ENCODE data around the gene UGP2.

The UGP2 gene

GRCh38 chr2:63866009-63866709, 24.5 kb downstream of the UGP2 start:
- peaks cover 28% of the 10 kb centered on the region for H3K4me1 ChIP-seq (ENCODE audit: low read depth, poor library complexity, severe bottlenecking)
- no peak overlapping the region for H2AFZ ChIP-seq (ENCODE audit: low read depth)
- H4K20me1 ChIP-seq (ENCODE audit: insufficient read depth) = no peaks in the 10 kb centered on the region
- TF ChIP-seq CTCF (conservative IDR thresholded peaks at IDR 0.05; ENCODE audit: low read depth, low read length) = no peak
- H3K27ac ChIP-seq = peak overlapping the region; percentile 43
- H3K27me3 ChIP-seq (ENCODE audit: insufficient read depth, low read depth) = no peaks in the 10 kb centered on the region
- no peaks in the 10 kb centered on the region for H3K79me2 ChIP-seq (ENCODE audit: insufficient read depth, low read depth)
- H3K4me2 ChIP-seq = peak overlapping the region; percentile 55
- no peaks in the 10 kb centered on the region for H3K36me3 ChIP-seq (ENCODE audit: insufficient read depth)
- H3K4me3 ChIP-seq (IDR thresholded peaks at IDR 0.05; ENCODE audit: insufficient read depth, low read depth, low read length) = no peak overlapping the region
- no peak overlapping the region for H3K9ac ChIP-seq

- H3K4me2 ChIP-seq = no peak overlapping the region
- no peak overlapping the region for H3K4me3 ChIP-seq (IDR thresholded peaks at IDR 0.05; ENCODE audit: insufficient read depth, low read depth, low read length)
- no peaks in the 10 kb centered on the region for H3K36me3 ChIP-seq (ENCODE audit: insufficient read depth)
- no peaks in the 10 kb centered on the region for H4K20me1 ChIP-seq (ENCODE audit: insufficient read depth)
- H3K9ac ChIP-seq = no peak overlapping the region
- peaks cover 21% of the 10 kb centered on the region for H3K4me1 ChIP-seq (ENCODE audit: low read depth, poor library complexity, severe bottlenecking)
- no peak overlapping the region for H2AFZ ChIP-seq (ENCODE audit: low read depth)
- no peaks in the 10 kb centered on the region for H3K79me2 ChIP-seq (ENCODE audit: insufficient read depth, low read depth)
- TF ChIP-seq CTCF (conservative IDR thresholded peaks at IDR 0.05; ENCODE audit: low read depth, low read length) = no peak
- no peaks in the 10 kb centered on the region for H3K27me3 ChIP-seq (ENCODE audit: insufficient read depth, low read depth)
- no peak overlapping the region for H3K27ac ChIP-seq
These were observed 29.0 kb downstream of the UGP2 start for GRCh38 chr2:63870679-63871078.

DNA sequence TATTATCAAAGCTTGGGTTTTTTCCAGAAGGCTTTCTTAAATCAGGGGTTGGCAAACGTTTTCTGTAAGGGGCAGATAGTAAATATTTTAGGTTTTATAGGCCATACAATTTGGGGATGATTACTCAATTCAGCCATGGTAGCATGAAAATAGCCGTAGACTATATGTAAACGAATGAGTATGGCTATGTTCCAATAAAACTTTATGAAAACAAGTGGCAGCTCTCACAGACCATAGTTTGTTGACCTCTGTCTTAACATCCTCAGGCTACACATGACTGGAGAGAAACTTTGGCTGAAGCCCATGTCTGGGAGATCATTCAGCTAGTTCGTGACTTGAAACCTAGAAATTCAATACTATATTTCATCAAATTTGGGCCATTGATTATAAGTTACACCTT, 30.2 kb downstream of the UGP2 start:
- no peak overlapping the region for H3K4me2 ChIP-seq
- H3K36me3 ChIP-seq (ENCODE audit: insufficient read depth) = no peaks in the 10 kb centered on the region

GRCh38 chr2:63872571-63873328, 31.1 kb downstream of the UGP2 start:
- Histone ChIP-seq H4K20me1 (ENCODE audit: insufficient read depth) (no peaks in the 10 kb centered on the region), H3K79me2 (ENCODE audit: insufficient read depth, low read depth) (no peaks in the 10 kb centered on the region), H3K27me3 (ENCODE audit: insufficient read depth, low read depth) (no peaks in the 10 kb centered on the region), H3K4me2 (no peak overlapping the region), H3K4me3 (IDR thresholded peaks at IDR 0.05; ENCODE audit: insufficient read depth, low read depth, low read length) (no peak overlapping the region), H3K27ac (no peak overlapping the region), H3K9ac (no peak overlapping the region), H3K4me1 (ENCODE audit: low read depth, poor library complexity, severe bottlenecking) (peaks cover under 1% of the 10 kb centered on the region), H3K36me3 (ENCODE audit: insufficient read depth) (no peaks in the 10 kb centered on the region), H2AFZ (ENCODE audit: low read depth) (no peak overlapping the region)
- no peak for TF ChIP-seq CTCF (conservative IDR thresholded peaks at IDR 0.05; ENCODE audit: low read depth, low read length)

More for the DNA sequence above, 30.2 kb downstream of the UGP2 start:
- H3K79me2 ChIP-seq (ENCODE audit: insufficient read depth, low read depth) = no peaks in the 10 kb centered on the region
- no peak overlapping the region for H3K4me3 ChIP-seq (IDR thresholded peaks at IDR 0.05; ENCODE audit: insufficient read depth, low read depth, low read length)
- H4K20me1 ChIP-seq (ENCODE audit: insufficient read depth) = no peaks in the 10 kb centered on the region
- no peak overlapping the region for H2AFZ ChIP-seq (ENCODE audit: low read depth)
- no peak overlapping the region for H3K9ac ChIP-seq
- no peak for TF ChIP-seq CTCF (conservative IDR thresholded peaks at IDR 0.05; ENCODE audit: low read depth, low read length)
- peaks cover 9% of the 10 kb centered on the region for H3K4me1 ChIP-seq (ENCODE audit: low read depth, poor library complexity, severe bottlenecking)
- no peaks in the 10 kb centered on the region for H3K27me3 ChIP-seq (ENCODE audit: insufficient read depth, low read depth)
- H3K27ac ChIP-seq = no peak overlapping the region

Data from KMS-11 (cell line).